ENCODE data around the gene TIMELESS.
"Not testable (repeated sequence)": the region's sequence is repeated elsewhere in the genome, so short reads cannot be mapped to it uniquely, and the experiment has no call there.

The TIMELESS gene

GRCh38 chr12:56462565-56462964 is 13.3 kb upstream of the TIMELESS start:
- no peak for DNase-seq (ENCODE audit: low read depth)

GRCh38 chr12:56461235-56462159 is 12.3 kb upstream of the TIMELESS start:
- peak; percentile 13 for DNase-seq (ENCODE audit: low read depth)

- DNase-seq (ENCODE audit: low read depth), result no peak
Measured at GRCh38 chr12:56457817-56458216, 8.6 kb upstream of the TIMELESS start.

- DNase-seq (ENCODE audit: low read depth), result no peak
Measured at GRCh38 chr12:56454557-56454956, 5.3 kb upstream of the TIMELESS start, which contains the start of gene MIP. Gene MIP (minus strand): TSS chr12:56454657. CDS start chr12:56454613, 44 bp downstream.

- no peak for DNase-seq (ENCODE audit: low read depth)
Measured at GRCh38 chr12:56451147-56451546, 1.9 kb upstream of the TIMELESS start.

GRCh38 chr12:56450241-56450640 is 1.0 kb upstream of the TIMELESS start:
- DNase-seq (ENCODE audit: low read depth), result no peak

GRCh38 chr12:56449622-56449984 is 377 bp upstream of the TIMELESS start:
- no peak for DNase-seq (ENCODE audit: low read depth)

GRCh38 chr12:56443208-56443607 is 6.0 kb downstream of the TIMELESS start:
- not testable (repeated sequence) for DNase-seq (ENCODE audit: low read depth)

- DNase-seq (ENCODE audit: low read depth), result no peak
Measured at GRCh38 chr12:56437430-56438176, 11.6 kb downstream of the TIMELESS start.

GRCh38 chr12:56434828-56435227 is 14.4 kb downstream of the TIMELESS start:
- no peak for DNase-seq (ENCODE audit: low read depth)

- DNase-seq (ENCODE audit: low read depth), result peak; percentile 13
Measured at GRCh38 chr12:56431850-56432249, 17.4 kb downstream of the TIMELESS start.

GRCh38 chr12:56431288-56431687 is 17.9 kb downstream of the TIMELESS start:
- DNase-seq (ENCODE audit: low read depth), result no peak

GRCh38 chr12:56425940-56426438 is 23.2 kb downstream of the TIMELESS start:
- DNase-seq (ENCODE audit: low read depth), result no peak

GRCh38 chr12:56425193-56425592 is 24.0 kb downstream of the TIMELESS start:
- no peak for DNase-seq (ENCODE audit: low read depth)

GRCh38 chr12:56420411-56420810 is 28.8 kb downstream of the TIMELESS start:
- no peak for DNase-seq (ENCODE audit: low read depth)

GRCh38 chr12:56417739-56418138 is 31.5 kb downstream of the TIMELESS start:
- no peak for DNase-seq (ENCODE audit: low read depth)

- no peak for DNase-seq (ENCODE audit: low read depth)
Measured at GRCh38 chr12:56414401-56414800, 34.8 kb downstream of the TIMELESS start.

GRCh38 chr12:56413392-56413791 is 35.8 kb downstream of the TIMELESS start:
- DNase-seq (ENCODE audit: low read depth), result no peak

- no peak for DNase-seq (ENCODE audit: low read depth)
Measured at GRCh38 chr12:56411781-56412639, 37.2 kb downstream of the TIMELESS start.

- no peak for DNase-seq (ENCODE audit: low read depth)
Measured at GRCh38 chr12:56410768-56411167, 38.5 kb downstream of the TIMELESS start.

GRCh38 chr12:56408799-56409417 is 40.3 kb downstream of the TIMELESS start:
- DNase-seq (ENCODE audit: low read depth), result no peak

All from non-pigmented ciliary epithelial cell (primary cell).